Measurements from ENCODE around the gene PRR14L.
"Not testable (repeated sequence)": the region's sequence is repeated elsewhere in the genome, so short reads cannot be mapped to it uniquely, and the experiment has no call there.

The PRR14L gene

DNA sequence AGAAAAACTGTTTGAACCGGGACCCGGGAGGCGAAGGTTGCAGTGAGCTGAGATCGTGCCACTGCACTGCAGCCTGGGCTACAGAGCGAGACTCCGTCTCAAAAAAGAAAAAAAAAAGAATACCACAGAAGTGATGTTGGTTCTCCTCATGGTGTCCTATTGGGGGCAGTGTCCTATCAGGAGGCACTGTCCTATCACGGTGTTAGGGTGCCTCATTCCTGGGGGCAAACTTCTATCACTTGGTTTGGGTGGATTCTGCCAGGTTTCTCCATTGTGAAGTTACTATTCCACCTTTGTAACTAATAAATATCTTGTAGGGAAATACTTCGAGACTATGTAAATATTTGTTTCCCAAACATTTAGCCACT lies 19.6 kb downstream of the PRR14L start:
- TF ChIP-seq, protein P1, sequence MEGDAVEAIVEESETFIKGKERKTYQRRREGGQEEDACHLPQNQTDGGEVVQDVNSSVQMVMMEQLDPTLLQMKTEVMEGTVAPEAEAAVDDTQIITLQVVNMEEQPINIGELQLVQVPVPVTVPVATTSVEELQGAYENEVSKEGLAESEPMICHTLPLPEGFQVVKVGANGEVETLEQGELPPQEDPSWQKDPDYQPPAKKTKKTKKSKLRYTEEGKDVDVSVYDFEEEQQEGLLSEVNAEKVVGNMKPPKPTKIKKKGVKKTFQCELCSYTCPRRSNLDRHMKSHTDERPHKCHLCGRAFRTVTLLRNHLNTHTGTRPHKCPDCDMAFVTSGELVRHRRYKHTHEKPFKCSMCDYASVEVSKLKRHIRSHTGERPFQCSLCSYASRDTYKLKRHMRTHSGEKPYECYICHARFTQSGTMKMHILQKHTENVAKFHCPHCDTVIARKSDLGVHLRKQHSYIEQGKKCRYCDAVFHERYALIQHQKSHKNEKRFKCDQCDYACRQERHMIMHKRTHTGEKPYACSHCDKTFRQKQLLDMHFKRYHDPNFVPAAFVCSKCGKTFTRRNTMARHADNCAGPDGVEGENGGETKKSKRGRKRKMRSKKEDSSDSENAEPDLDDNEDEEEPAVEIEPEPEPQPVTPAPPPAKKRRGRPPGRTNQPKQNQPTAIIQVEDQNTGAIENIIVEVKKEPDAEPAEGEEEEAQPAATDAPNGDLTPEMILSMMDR (IDR thresholded peaks at IDR 0.05; ENCODE audit: insufficient read depth, low read depth, low read length, missing control alignments): no peak
- DNase-seq (ENCODE audit: low read depth): no peak
- H3K4me3 ChIP-seq (ENCODE audit: low read depth, low read length): no peak overlapping the region

- TF ChIP-seq, protein P1 (IDR thresholded peaks at IDR 0.05; ENCODE audit: insufficient read depth, low read depth, low read length, missing control alignments): no peak
- no peak for DNase-seq (ENCODE audit: low read depth)
- H3K4me3 ChIP-seq (ENCODE audit: low read depth, low read length): no peak overlapping the region
These were observed 21.1 kb downstream of the PRR14L start for GRCh38 chr22:31728857-31729256.

DNA sequence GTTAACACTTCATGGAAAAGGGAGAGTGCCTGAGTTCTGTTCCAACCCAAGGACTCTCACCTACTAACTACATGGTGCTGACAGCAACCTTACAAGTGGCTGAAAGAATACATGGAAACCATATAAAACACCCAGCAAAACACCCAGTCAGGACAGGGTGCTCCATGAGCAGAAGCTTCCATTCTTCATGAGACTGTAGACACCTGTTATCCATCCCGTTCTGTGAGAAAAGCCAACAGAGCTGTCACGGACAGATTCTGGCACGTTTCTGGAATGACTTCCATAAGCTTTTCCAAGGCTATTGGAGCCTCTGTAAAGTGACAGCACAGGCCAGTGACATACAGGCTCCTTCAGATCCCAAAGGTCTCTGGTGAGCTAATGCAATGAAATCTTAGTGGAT lies 23.2 kb downstream of the PRR14L start:
- DNase-seq (ENCODE audit: low read depth): no peak
- TF ChIP-seq, protein P1 (IDR thresholded peaks at IDR 0.05; ENCODE audit: insufficient read depth, low read depth, low read length, missing control alignments): no peak
- H3K4me3 ChIP-seq (ENCODE audit: low read depth, low read length): no peak overlapping the region

DNA sequence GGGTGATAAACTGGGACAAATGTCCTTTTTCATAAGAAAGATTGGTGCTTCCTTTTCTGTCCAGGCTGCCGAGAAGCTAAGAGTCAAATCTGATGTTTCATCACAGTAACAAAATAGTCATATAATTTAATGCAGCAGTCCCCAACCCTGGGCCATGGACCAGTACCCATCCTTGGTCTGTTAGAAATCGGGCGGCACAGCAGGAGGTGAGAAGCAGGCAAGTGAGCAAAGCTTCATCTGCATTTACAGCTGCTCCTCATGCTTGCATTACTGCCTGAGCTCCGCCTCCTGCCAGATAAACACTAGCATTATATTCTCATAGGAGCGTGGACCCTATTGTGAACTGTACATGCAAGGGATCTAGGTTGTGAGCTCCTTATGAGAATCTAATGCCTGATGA lies 26.2 kb downstream of the PRR14L start:
- H3K4me3 ChIP-seq (ENCODE audit: low read depth, low read length): no peak overlapping the region
- no peak for DNase-seq (ENCODE audit: low read depth)
- TF ChIP-seq, protein P1 (IDR thresholded peaks at IDR 0.05; ENCODE audit: insufficient read depth, low read depth, low read length, missing control alignments): no peak

DNA sequence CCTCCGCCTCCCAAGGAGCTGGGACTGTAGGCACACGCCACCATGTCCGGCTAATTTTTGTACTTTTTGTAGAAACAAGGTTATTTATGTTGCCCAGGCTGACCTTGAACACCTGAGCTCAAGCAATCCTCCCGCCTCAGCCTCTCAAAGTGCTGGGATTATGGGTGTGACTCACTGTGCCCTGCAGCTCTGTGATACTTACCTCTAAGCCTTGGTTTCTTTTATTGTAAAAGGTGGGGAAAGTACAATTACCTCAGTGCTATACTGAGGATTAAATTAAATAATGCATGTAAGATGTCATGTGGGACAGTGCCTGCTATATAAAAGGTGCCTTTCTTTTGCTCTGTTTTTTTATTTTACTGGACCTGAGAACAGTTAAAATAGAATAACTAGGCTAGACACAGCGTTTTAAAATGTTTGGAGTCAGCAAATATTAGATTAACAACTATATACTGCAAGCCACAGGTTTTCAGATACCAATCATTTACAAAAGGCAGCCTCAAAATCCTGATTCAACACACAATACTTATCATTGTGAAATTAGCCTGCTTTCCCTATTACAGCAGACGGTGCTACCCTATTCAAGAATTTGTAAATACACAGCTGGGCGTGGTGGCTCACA lies 30.0 kb downstream of the PRR14L start:
- DNase-seq (ENCODE audit: low read depth): no peak
- no peak overlapping the region for H3K4me3 ChIP-seq (ENCODE audit: low read depth, low read length)
- TF ChIP-seq, protein P1 (IDR thresholded peaks at IDR 0.05; ENCODE audit: insufficient read depth, low read depth, low read length, missing control alignments): no peak

- no peak overlapping the region for H3K4me3 ChIP-seq (ENCODE audit: low read depth, low read length)
- no peak for DNase-seq (ENCODE audit: low read depth)
- TF ChIP-seq, protein P1 (IDR thresholded peaks at IDR 0.05; ENCODE audit: insufficient read depth, low read depth, low read length, missing control alignments): no peak
These were observed 34.7 kb downstream of the PRR14L start for GRCh38 chr22:31715147-31715778.

GRCh38 chr22:31711226-31711625 lies 38.7 kb downstream of the PRR14L start:
- not testable (repeated sequence) for DNase-seq (ENCODE audit: low read depth); H3K4me3 ChIP-seq (ENCODE audit: low read depth, low read length)
